GM12878 (cell line): ENCODE data around the gene TSPO. TPM values are rescaled to one million over a fixed set of nuclear protein-coding genes. Genes with fewer than 3 reads are reported as not detected.

ENCODE experiments used
- ATAC-seq: fragments of 200-7000 bp; cut with Tn5 transposase; 3 replicates; pipeline ENCODE4 v1.9.1; 2020; ENCODE audit warnings: mild to moderate bottlenecking, moderate library complexity
- BruUV-seq: library from RNA; stranded (reverse); fragments of 400-500 nt; replicated peaks from 2 replicates; lab custom pipeline; 2021; lab: Mats Ljungman, UMichigan
- CTCF ChIA-PET: fragments of 300-600 bp; sonication (Branson Sonifier 250); formaldehyde crosslinking; extraction: SDS; loops from one replicate; lab custom pipeline; 2021; ENCODE audit warnings: inconsistent platforms; lab: Yijun Ruan, JAX
- POLR2A ChIA-PET: fragments of 350-600 bp; formaldehyde crosslinking; extraction: SDS; loops from one replicate; lab custom pipeline; 2021; ENCODE audit warnings: inconsistent platforms; lab: Charles Lee
- RAD21 ChIA-PET: fragments of 300-600 bp; sonication (Branson Sonifier 250); formaldehyde crosslinking; loops from one replicate; lab custom pipeline; 2023; ENCODE audit warnings: antibody characterized with exemption; ENCODE audit not compliant: unreplicated experiment; lab: Charles Lee
- SMC1A ChIA-PET: fragments of 300-600 bp; sonication (Branson Sonifier 250); formaldehyde crosslinking; loops from one replicate; lab custom pipeline; 2023; ENCODE audit not compliant: unreplicated experiment, uncharacterized antibody; lab: Charles Lee
- DNase-seq: peaks from one replicate; pipeline ENCODE4 v3.0.0-alpha.2; 2011; ENCODE audit warnings: low read depth, low spot score
- FAIRE-seq: peaks from 3 replicates; lab custom pipeline; 2011; peaks lifted over from hg19 to GRCh38; lab: Jason Lieb, UNC
- H2AFZ ChIP-seq: 2 replicates; pipeline ENCODE4 v1.6.0; 2011; ENCODE audit warnings: low read depth, low read length, control low read depth; ENCODE audit not compliant: control insufficient read depth
- H3K27ac ChIP-seq: 2 replicates; pipeline ENCODE4 v1.5.1; 2011; ENCODE audit warnings: control low read depth; ENCODE audit not compliant: control insufficient read depth, insufficient read depth
- H3K27me3 ChIP-seq, 2 experiments: replicated peaks in 1 of 2; 2 replicates each; pipeline versions ENCODE4 v1.6.0 to v1.6.1; 2011; ENCODE audit warnings: low read length in 1 of 2; ENCODE audit not compliant: control insufficient read depth in 2 of 2, insufficient read depth in 2 of 2
- H3K36me3 ChIP-seq, 2 experiments: 2 replicates each; pipeline ENCODE4 v1.5.1; 2011; ENCODE audit warnings: low read length in 1 of 2; ENCODE audit not compliant: control insufficient read depth in 2 of 2, insufficient read depth in 2 of 2
- H3K4me1 ChIP-seq: 2 replicates; pipeline ENCODE4 v1.6.1; 2011; ENCODE audit warnings: mild to moderate bottlenecking, low read length, moderate library complexity, mixed read lengths; ENCODE audit not compliant: control insufficient read depth, insufficient read depth
- H3K4me2 ChIP-seq: 2 replicates; pipeline ENCODE4 v1.6.0; 2011; ENCODE audit warnings: control low read depth; ENCODE audit not compliant: control insufficient read depth, insufficient read depth
- H3K4me3 ChIP-seq: fragments of 200-600 bp; sonication (generic); 2 replicates; pipeline ENCODE4 v1.5.1; 2016
- H3K79me2 ChIP-seq: 2 replicates; pipeline ENCODE4 v1.6.0; 2011; ENCODE audit warnings: low read length; ENCODE audit not compliant: control insufficient read depth, insufficient read depth
- H3K9ac ChIP-seq: 2 replicates; pipeline ENCODE4 v1.8.0; 2011; ENCODE audit warnings: low read length, control low read depth, mixed read lengths; ENCODE audit not compliant: control insufficient read depth, insufficient read depth
- H3K9me3 ChIP-seq: replicated peaks from 3 replicates; pipeline ENCODE4 v1.5.1; 2011; ENCODE audit warnings: mild to moderate bottlenecking, low read length; ENCODE audit not compliant: control insufficient read depth, insufficient read depth
- H4K20me1 ChIP-seq: 2 replicates; pipeline ENCODE4 v1.6.0; 2011; ENCODE audit not compliant: control insufficient read depth, insufficient read depth
- FOXM1 ChIP-seq: IDR thresholded peaks from 2 replicates; pipeline ENCODE4 v1.6.1; 2012; ENCODE audit warnings: low read depth, mild to moderate bottlenecking, inconsistent platforms, low read length, moderate library complexity
- NBN ChIP-seq: fragments of 450-650 bp; IDR thresholded peaks from 2 replicates; pipeline ENCODE4 v1.6.1; 2016
- NFYA ChIP-seq: IDR thresholded peaks from 2 replicates; pipeline ENCODE4 v1.6.1; 2011; ENCODE audit warnings: low read depth, mild to moderate bottlenecking, low read length, improper control_type of control experiment, borderline replicate concordance
- RAD21 ChIP-seq: IDR thresholded peaks from 2 replicates; pipeline ENCODE4 v1.6.1; 2011; ENCODE audit warnings: mild to moderate bottlenecking, low read depth, low read length, moderate library complexity; ENCODE audit not compliant: insufficient read depth
- ZNF24 ChIP-seq: fragments of 450-650 bp; IDR thresholded peaks from 2 replicates; pipeline ENCODE4 v1.6.1; 2017; ENCODE audit warnings: antibody characterized with exemption, mild to moderate bottlenecking
- ZNF622 ChIP-seq: fragments of 450-650 bp; IDR thresholded peaks from 2 replicates; pipeline ENCODE4 v1.6.1; 2017; ENCODE audit warnings: mild to moderate bottlenecking, inconsistent platforms
- WGBS: methylation state at CpG from one replicate; pipeline ENCODE4 v1.1.6; 2016; ENCODE audit warnings: low lambda C conversion rate; ENCODE audit not compliant: insufficient replicate concordance, insufficient coverage; ENCODE audit errors: missing lambda C conversion rate; 5-methylcytosine and 5-hydroxymethylcytosine counted together
- in situ Hi-C: fragments of 300-500 bp; cut with MboI; formaldehyde crosslinking; loops from 9 replicates; pipeline ENCODE4 v1.14.3; 2018; ENCODE audit warnings: mixed read lengths
- intact Hi-C: fragments of 100-400 bp; cut with micrococcal nuclease; formaldehyde crosslinking; loops from one replicate; pipeline ENCODE4 v1.14.2; 2022; ENCODE audit not compliant: unreplicated experiment
- polyA plus RNA-seq, 11 experiments: library from polyadenylated mRNA; depleted of rRNA in 4 of 11; unstranded in 6 of 11; stranded (reverse) in 5 of 11; fragments of >200 nt; fragmentation: Nextera tagmentation in 4 of 11; fragmentation: Illumina TruSeq in 1 of 11; extraction: Ambion mirVana in 4 of 11; extraction: Trizol in 1 of 11; gene quantifications; 1 replicate in 1 of 11; 2 replicates in 10 of 11; pipeline versions ENCODE4 v1.2.1 to v1.2.3, GENCODE V29; 2011 to 2016; ENCODE audit warnings: inconsistent platforms in 2 of 11, missing spikeins in 2 of 11, low read depth in 1 of 11
- total RNA-seq, 4 experiments: library from RNA; depleted of rRNA in 3 of 4; stranded (reverse); fragments of >200 nt in 3 of 4; fragmentation: Illumina TruSeq in 1 of 4; extraction: Trizol in 1 of 4; gene quantifications; 2 replicates each; pipeline versions ENCODE4 v1.2.1 to v1.2.3, GENCODE V29; 2013 to 2021
- TF ChIP-seq, protein P1 (sequence below): fragments of 450-650 bp; IDR thresholded peaks from 2 replicates; pipeline ENCODE4 v1.6.1; 2017; ENCODE audit warnings: low read depth, mild to moderate bottlenecking, moderate library complexity

Gene TSPO
- total and polyA plus RNA-seq, 10 of the 15 experiments (the other 5 are each of a cell fraction or from before 2014, with no cell fraction given), result 1.4 to 50.5 (median 18.8) TPM

DNA sequence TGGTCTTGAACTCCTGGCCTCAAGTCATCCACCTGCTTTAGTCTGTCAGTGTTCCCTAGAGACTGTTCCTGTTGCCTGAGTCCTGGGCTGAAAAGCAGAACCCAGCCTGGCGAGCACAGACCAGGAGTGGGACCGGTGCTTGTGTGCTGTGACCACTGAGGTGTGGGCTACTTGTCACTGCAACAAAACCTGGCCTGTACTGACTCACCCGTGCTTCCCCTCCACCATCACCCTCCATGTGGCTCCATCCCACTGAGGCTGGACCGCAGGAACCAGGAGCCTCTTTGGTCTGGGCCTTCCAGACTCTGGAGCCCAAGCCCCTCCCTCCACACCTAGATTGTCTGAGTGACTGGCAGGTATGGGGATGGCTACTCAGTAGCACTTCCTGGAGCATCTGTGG is 16.8 kb upstream of the TSPO start (continued):
- TF ChIP-seq, protein P1, sequence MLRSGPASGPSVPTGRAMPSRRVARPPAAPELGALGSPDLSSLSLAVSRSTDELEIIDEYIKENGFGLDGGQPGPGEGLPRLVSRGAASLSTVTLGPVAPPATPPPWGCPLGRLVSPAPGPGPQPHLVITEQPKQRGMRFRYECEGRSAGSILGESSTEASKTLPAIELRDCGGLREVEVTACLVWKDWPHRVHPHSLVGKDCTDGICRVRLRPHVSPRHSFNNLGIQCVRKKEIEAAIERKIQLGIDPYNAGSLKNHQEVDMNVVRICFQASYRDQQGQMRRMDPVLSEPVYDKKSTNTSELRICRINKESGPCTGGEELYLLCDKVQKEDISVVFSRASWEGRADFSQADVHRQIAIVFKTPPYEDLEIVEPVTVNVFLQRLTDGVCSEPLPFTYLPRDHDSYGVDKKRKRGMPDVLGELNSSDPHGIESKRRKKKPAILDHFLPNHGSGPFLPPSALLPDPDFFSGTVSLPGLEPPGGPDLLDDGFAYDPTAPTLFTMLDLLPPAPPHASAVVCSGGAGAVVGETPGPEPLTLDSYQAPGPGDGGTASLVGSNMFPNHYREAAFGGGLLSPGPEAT, result no peak
- TF ChIP-seq NFYA (no peak), RAD21 (no peak), NBN (no peak), FOXM1 (no peak), ZNF622 (no peak)

DNA sequence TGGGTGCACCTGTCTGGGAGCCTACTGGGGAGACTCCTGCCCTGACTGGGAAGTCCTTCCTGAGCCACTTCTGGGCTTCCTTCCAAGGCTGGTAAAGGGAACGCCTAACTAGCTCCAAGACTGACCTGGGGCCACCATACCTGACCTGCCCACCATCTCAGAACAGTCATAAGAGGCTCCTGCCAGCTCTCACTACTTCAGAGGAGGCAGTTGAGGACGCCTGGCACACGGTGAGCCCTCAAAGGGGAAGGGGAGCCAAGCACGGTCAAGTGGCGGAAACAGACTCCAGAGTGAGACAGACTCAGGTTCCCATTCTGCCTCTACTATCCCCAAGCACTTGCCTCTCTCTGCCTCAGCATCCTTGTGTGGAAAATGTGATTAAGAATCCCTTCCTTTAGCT is 15.8 kb upstream of the TSPO start:
- Histone ChIP-seq H3K4me3 (no peak overlapping the region), H2AFZ (no peak overlapping the region), H3K27me3 (no peaks in the 10 kb centered on the region), H3K27ac (no peak overlapping the region), H3K4me1 (no peaks in the 10 kb centered on the region), H3K9me3 (no peaks in the 10 kb centered on the region), H3K79me2 (no peaks in the 10 kb centered on the region), H4K20me1 (no peaks in the 10 kb centered on the region), H3K4me2 (no peak overlapping the region), H3K36me3 (peaks cover 6 to 25% of the 10 kb centered on the region in 2 experiments), H3K9ac (no peak overlapping the region)
- no peak for FAIRE-seq
- intact Hi-C loops, result no loop called here
- 80% methylated on average over 5 of the region's 5 CpGs for WGBS
- in situ Hi-C loops, result no loop called here
- ChIA-PET CTCF (interaction anchor here (0.6 to 1.5 kb wide), 9 partner anchors 12 to 304 kb away, joined by 3 to 5 read pairs (median 3); partner anchors contain the start of gene BIK), SMC1A (interaction anchor here (0.5 kb wide), 1 partner anchor 30 kb away, joined by 3 read pairs; no protein-coding TSS in a partner anchor), RAD21 (no interaction called here), POLR2A (no interaction called here)
- BruUV-seq, result no TSS peak
- no peak for ATAC-seq
- no peak for DNase-seq
- no peak for TF ChIP-seq ZNF24
